ENCODE data around the gene JARID2.

The JARID2 gene

DNA sequence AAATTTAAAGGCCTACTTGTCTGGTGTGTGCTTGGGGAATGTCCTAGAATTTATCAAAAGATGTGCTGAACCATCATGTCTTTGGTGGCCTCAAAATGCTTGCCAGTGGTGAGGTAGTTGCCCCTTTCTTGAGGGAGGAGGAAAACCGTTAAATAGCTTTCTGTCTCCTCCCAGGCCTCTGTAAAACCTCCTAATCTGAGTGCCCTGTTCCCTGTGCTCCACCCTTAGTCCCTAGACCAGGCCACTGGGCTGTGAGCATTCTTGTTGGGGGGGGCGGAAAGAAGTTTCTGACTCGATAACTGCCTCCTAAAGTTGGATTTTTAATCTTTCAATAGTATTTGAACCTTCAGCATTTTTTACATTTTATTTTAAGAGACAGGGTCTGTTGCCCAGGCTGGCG, 23.1 kb downstream of the JARID2 start:
- no peaks in the 10 kb centered on the region for H3K36me3 ChIP-seq (ENCODE audit: insufficient read depth, low read length)
- peak overlapping the region; percentile 41 for H3K9ac ChIP-seq (ENCODE audit: low read depth, low read length)
- H3K4me3 ChIP-seq (ENCODE audit: low read length), result no peak overlapping the region
- no peaks in the 10 kb centered on the region for H3K9me3 ChIP-seq (replicated peaks; ENCODE audit: low read length)
- peaks cover 48% of the 10 kb centered on the region for H3K4me1 ChIP-seq (ENCODE audit: control insufficient read depth, insufficient read depth, low read length)
- H3K4me2 ChIP-seq (ENCODE audit: low read length), result peak overlapping the region; percentile 32
- no peaks in the 10 kb centered on the region for H3K27me3 ChIP-seq (ENCODE audit: control insufficient read depth, insufficient read depth, low read length)

- peaks cover 47% of the 10 kb centered on the region for H3K4me1 ChIP-seq (ENCODE audit: control insufficient read depth, insufficient read depth, low read length)
- H3K4me3 ChIP-seq (ENCODE audit: low read length), result no peak overlapping the region
- H3K9ac ChIP-seq (ENCODE audit: low read depth, low read length), result no peak overlapping the region
- no peaks in the 10 kb centered on the region for H3K36me3 ChIP-seq (ENCODE audit: insufficient read depth, low read length)
- no peaks in the 10 kb centered on the region for H3K9me3 ChIP-seq (replicated peaks; ENCODE audit: low read length)
- H3K27me3 ChIP-seq (ENCODE audit: control insufficient read depth, insufficient read depth, low read length), result no peaks in the 10 kb centered on the region
- no peak overlapping the region for H3K4me2 ChIP-seq (ENCODE audit: low read length)
These were observed 23.8 kb downstream of the JARID2 start for GRCh38 chr6:15269619-15270018.

GRCh38 chr6:15270402-15270801, 24.5 kb downstream of the JARID2 start:
- no peak overlapping the region for H3K4me3 ChIP-seq (ENCODE audit: low read length)
- peaks cover 44% of the 10 kb centered on the region for H3K4me1 ChIP-seq (ENCODE audit: control insufficient read depth, insufficient read depth, low read length)
- H3K27me3 ChIP-seq (ENCODE audit: control insufficient read depth, insufficient read depth, low read length), result no peaks in the 10 kb centered on the region
- H3K4me2 ChIP-seq (ENCODE audit: low read length), result no peak overlapping the region
- H3K9me3 ChIP-seq (replicated peaks; ENCODE audit: low read length), result no peaks in the 10 kb centered on the region
- no peaks in the 10 kb centered on the region for H3K36me3 ChIP-seq (ENCODE audit: insufficient read depth, low read length)
- no peak overlapping the region for H3K9ac ChIP-seq (ENCODE audit: low read depth, low read length)

GRCh38 chr6:15272562-15272961, 26.7 kb downstream of the JARID2 start:
- Histone ChIP-seq H3K4me1 (ENCODE audit: control insufficient read depth, insufficient read depth, low read length) (peaks cover 28% of the 10 kb centered on the region), H3K36me3 (ENCODE audit: insufficient read depth, low read length) (no peaks in the 10 kb centered on the region), H3K27me3 (ENCODE audit: control insufficient read depth, insufficient read depth, low read length) (no peaks in the 10 kb centered on the region), H3K9ac (ENCODE audit: low read depth, low read length) (no peak overlapping the region), H3K4me2 (ENCODE audit: low read length) (no peak overlapping the region), H3K4me3 (ENCODE audit: low read length) (no peak overlapping the region), H3K9me3 (replicated peaks; ENCODE audit: low read length) (no peaks in the 10 kb centered on the region)

DNA sequence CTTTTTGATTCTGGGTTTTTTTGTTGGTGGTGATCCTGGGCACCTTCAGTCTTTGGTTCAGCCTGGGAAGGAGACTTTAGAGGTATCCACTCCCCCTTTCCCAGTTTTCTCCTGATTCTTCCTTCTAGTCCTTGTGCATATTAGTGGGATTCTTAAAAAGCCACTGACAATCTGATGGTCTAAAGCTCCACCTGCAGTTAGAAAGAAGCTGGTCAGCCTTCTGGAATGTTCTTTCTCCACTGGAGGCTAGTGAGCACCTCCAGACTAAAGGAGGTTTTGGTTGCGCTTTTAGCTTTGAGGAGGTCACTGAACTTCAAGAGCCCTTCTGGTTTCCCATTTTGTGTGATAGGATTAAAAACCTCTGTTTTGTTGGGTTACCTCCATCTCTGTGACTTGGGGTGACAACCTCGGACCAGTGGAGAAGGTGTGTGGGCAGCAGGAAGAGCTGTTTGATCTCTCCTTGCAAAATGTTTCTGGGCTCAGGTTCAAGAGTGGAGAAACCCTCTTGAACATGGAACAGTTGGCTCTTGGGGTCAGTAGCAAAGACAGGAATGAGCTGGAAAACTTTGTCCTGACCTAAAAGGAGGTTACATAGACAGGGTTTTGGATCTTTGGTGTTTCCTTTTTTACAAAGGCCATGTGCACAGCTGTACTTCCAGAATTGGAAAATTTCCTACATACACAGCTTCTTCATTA, 29.0 kb downstream of the JARID2 start:
- Histone ChIP-seq H3K4me3 (ENCODE audit: low read length) (no peak overlapping the region), H3K36me3 (ENCODE audit: insufficient read depth, low read length) (no peaks in the 10 kb centered on the region), H3K4me2 (ENCODE audit: low read length) (no peak overlapping the region), H3K27me3 (ENCODE audit: control insufficient read depth, insufficient read depth, low read length) (no peaks in the 10 kb centered on the region), H3K4me1 (ENCODE audit: control insufficient read depth, insufficient read depth, low read length) (peaks cover 21% of the 10 kb centered on the region), H3K9ac (ENCODE audit: low read depth, low read length) (no peak overlapping the region), H3K9me3 (replicated peaks; ENCODE audit: low read length) (no peaks in the 10 kb centered on the region)

DNA sequence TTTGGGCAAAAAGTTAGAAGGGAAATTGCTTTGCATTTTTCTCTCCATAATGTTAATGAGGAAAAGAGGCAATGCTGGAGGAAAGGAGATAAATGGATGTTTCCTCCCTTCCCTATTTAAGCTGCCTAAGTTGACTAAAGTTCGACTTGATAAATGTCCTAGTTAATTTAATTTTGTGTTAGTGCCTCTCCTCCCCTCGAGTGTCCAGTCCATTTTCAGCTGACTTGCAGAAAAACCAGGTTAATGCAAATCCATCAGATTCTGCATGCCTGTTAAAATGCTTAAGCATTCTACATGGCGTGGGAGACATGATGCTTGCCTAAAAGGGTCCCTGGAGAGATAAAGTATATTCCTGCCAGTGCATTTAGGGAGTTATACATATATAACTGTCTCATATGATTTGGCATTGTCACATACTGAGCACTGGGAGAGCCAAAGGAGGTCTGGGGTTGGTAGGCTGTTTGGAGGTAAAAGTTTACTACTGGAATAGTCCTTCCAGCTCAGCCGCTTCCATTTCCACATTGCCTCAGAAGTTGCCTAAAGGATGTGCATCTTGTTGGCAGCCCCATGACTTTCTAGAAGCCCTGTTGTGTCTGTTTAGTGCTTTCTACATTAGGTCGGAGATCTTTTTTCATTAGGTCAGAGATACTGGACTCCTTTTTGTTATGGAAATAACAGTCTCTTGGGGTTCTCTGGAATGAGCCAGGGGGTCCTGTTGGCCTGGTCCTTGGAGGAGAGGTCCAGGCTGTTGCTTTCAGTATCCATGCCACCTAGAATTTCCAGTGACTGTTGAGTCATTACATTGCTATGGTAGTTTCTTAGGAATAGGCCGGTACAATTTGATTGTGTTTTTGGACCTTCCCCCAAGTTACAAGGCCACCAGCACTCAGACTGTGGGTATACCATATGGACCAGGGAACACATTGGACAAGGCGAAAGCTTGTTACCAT, 30.4 kb downstream of the JARID2 start:
- Histone ChIP-seq H3K4me1 (ENCODE audit: control insufficient read depth, insufficient read depth, low read length) (peaks cover 34% of the 10 kb centered on the region), H3K27me3 (ENCODE audit: control insufficient read depth, insufficient read depth, low read length) (no peaks in the 10 kb centered on the region), H3K4me2 (ENCODE audit: low read length) (no peak overlapping the region), H3K9ac (ENCODE audit: low read depth, low read length) (no peak overlapping the region), H3K9me3 (replicated peaks; ENCODE audit: low read length) (no peaks in the 10 kb centered on the region), H3K4me3 (ENCODE audit: low read length) (no peak overlapping the region), H3K36me3 (ENCODE audit: insufficient read depth, low read length) (no peaks in the 10 kb centered on the region)

GRCh38 chr6:15279047-15279661, 33.3 kb downstream of the JARID2 start:
- no peak overlapping the region for H3K4me2 ChIP-seq (ENCODE audit: low read length)
- no peak overlapping the region for H3K4me3 ChIP-seq (ENCODE audit: low read length)
- H3K36me3 ChIP-seq (ENCODE audit: insufficient read depth, low read length), result no peaks in the 10 kb centered on the region
- no peaks in the 10 kb centered on the region for H3K27me3 ChIP-seq (ENCODE audit: control insufficient read depth, insufficient read depth, low read length)
- no peaks in the 10 kb centered on the region for H3K9me3 ChIP-seq (replicated peaks; ENCODE audit: low read length)
- peaks cover 42% of the 10 kb centered on the region for H3K4me1 ChIP-seq (ENCODE audit: control insufficient read depth, insufficient read depth, low read length)
- H3K9ac ChIP-seq (ENCODE audit: low read depth, low read length), result no peak overlapping the region

DNA sequence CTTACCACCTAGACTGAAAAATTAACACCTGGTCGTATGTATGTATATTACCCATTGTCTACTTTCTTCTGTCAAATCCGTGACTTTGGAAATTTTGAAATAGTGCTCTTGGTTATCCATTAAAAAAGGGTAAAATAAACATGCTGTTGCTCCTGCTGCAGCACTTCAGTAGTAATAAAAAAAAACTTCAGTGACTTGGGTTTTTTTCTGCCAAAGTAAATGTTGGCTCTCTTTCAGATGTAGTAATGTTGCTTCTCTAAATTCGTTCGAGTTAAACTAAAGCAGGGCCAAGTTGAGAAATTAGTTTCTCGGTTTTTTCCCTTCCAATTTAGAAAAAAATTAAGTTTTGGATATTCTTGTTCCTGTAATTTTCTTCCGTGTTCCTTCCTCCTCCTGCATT, 34.2 kb downstream of the JARID2 start:
- Histone ChIP-seq H3K4me1 (ENCODE audit: control insufficient read depth, insufficient read depth, low read length) (peaks cover 44% of the 10 kb centered on the region), H3K9me3 (replicated peaks; ENCODE audit: low read length) (no peaks in the 10 kb centered on the region), H3K4me2 (ENCODE audit: low read length) (peak overlapping the region; percentile 52), H3K4me3 (ENCODE audit: low read length) (no peak overlapping the region), H3K27me3 (ENCODE audit: control insufficient read depth, insufficient read depth, low read length) (no peaks in the 10 kb centered on the region), H3K9ac (ENCODE audit: low read depth, low read length) (peak overlapping the region; percentile 65), H3K36me3 (ENCODE audit: insufficient read depth, low read length) (no peaks in the 10 kb centered on the region)

- no peak overlapping the region for H3K4me3 ChIP-seq (ENCODE audit: low read length)
- no peaks in the 10 kb centered on the region for H3K9me3 ChIP-seq (replicated peaks; ENCODE audit: low read length)
- H3K4me2 ChIP-seq (ENCODE audit: low read length), result no peak overlapping the region
- no peak overlapping the region for H3K9ac ChIP-seq (ENCODE audit: low read depth, low read length)
- peaks cover 51% of the 10 kb centered on the region for H3K4me1 ChIP-seq (ENCODE audit: control insufficient read depth, insufficient read depth, low read length)
- H3K27me3 ChIP-seq (ENCODE audit: control insufficient read depth, insufficient read depth, low read length), result no peaks in the 10 kb centered on the region
- no peaks in the 10 kb centered on the region for H3K36me3 ChIP-seq (ENCODE audit: insufficient read depth, low read length)
These were observed 35.1 kb downstream of the JARID2 start for GRCh38 chr6:15280961-15281360.

DNA sequence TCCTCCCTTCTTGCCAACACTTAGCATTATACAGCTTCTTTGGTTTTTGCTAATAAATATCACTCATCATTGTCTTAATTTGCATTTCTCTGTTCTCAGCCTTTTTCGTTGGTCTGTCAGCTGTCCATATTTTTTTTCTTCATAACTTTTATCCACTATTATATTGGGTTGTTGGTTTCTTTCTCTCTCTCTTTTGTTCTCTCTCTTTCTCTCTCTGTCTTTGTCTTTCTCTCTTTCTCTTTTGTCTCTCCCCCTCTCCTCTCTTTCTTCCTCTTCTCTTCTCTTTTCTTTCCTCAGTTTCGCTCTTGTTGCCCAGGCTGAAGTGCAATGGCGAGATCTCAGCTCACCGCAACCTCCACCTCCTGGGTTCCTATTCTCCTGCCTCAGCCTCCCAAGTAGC, 36.5 kb downstream of the JARID2 start:
- H3K4me1 ChIP-seq (ENCODE audit: control insufficient read depth, insufficient read depth, low read length), result peaks cover 47% of the 10 kb centered on the region
- H3K4me2 ChIP-seq (ENCODE audit: low read length), result no peak overlapping the region

GRCh38 chr6:15283986-15284361, 38.1 kb downstream of the JARID2 start:
- Histone ChIP-seq H3K9ac (ENCODE audit: low read depth, low read length) (peak overlapping the region; percentile 50), H3K4me2 (ENCODE audit: low read length) (peak overlapping the region; percentile 10), H3K4me3 (ENCODE audit: low read length) (no peak overlapping the region), H3K36me3 (ENCODE audit: insufficient read depth, low read length) (no peaks in the 10 kb centered on the region), H3K27me3 (ENCODE audit: control insufficient read depth, insufficient read depth, low read length) (no peaks in the 10 kb centered on the region), H3K9me3 (replicated peaks; ENCODE audit: low read length) (no peaks in the 10 kb centered on the region), H3K4me1 (ENCODE audit: control insufficient read depth, insufficient read depth, low read length) (peaks cover 52% of the 10 kb centered on the region)

More for the DNA sequence above, 36.5 kb downstream of the JARID2 start:
- Histone ChIP-seq H3K36me3 (ENCODE audit: insufficient read depth, low read length) (no peaks in the 10 kb centered on the region), H3K27me3 (ENCODE audit: control insufficient read depth, insufficient read depth, low read length) (no peaks in the 10 kb centered on the region), H3K9me3 (replicated peaks; ENCODE audit: low read length) (no peaks in the 10 kb centered on the region), H3K9ac (ENCODE audit: low read depth, low read length) (no peak overlapping the region), H3K4me3 (ENCODE audit: low read length) (no peak overlapping the region)

Data from skeletal muscle satellite cell (primary cell).